Endothelial cell of umbilical vein (primary cell): ENCODE results near the gene ACVRL1. TPM values are rescaled to one million over a fixed set of nuclear protein-coding genes. Genes with fewer than 3 reads are reported as not detected.

Experiments used
- BruUV-seq: library from RNA; stranded (reverse); fragments of 400-500 nt; replicated peaks from 2 replicates; lab custom pipeline; 2021; lab: Mats Ljungman, UMichigan
- CTCF ChIA-PET: fragments of 300-600, 350-600 bp; sonication (Branson Sonifier 250); formaldehyde crosslinking; loops from one replicate; lab custom pipeline; 2021; ENCODE audit warnings: antibody characterized with exemption, inconsistent platforms; lab: Charles Lee
- POLR2A ChIA-PET: fragments of 300-600, 350-600 bp; sonication (Branson Sonifier 250); formaldehyde crosslinking; loops from one replicate; lab custom pipeline; 2021; ENCODE audit warnings: antibody characterized with exemption, inconsistent platforms; lab: Charles Lee
- DNase-seq: peaks from one replicate; pipeline ENCODE4 v3.0.0-alpha.2; 2011; ENCODE audit warnings: low read depth, low spot score
- FAIRE-seq: peaks from 2 replicates; lab custom pipeline; 2011; peaks lifted over from hg19 to GRCh38; lab: Jason Lieb, UNC
- H2AFZ ChIP-seq: 2 replicates; pipeline ENCODE4 v1.6.0; 2012; ENCODE audit warnings: low read depth, low read length, control low read depth, inconsistent platforms
- H3K27ac ChIP-seq: 2 replicates; pipeline ENCODE4 v1.5.1; 2011; ENCODE audit warnings: low read depth, mild to moderate bottlenecking, control low read depth, low read length, moderate library complexity; ENCODE audit not compliant: insufficient read depth
- H3K27me3 ChIP-seq, 2 experiments: 2 replicates each; pipeline versions ENCODE4 v1.6.0 to v1.6.1; 2011; ENCODE audit warnings: low read length in 2 of 2, mixed read lengths in 1 of 2; ENCODE audit not compliant: control insufficient read depth in 2 of 2, insufficient read depth in 2 of 2
- H3K36me3 ChIP-seq, 2 experiments: 2 replicates in 1 of 2; 3 replicates in 1 of 2; pipeline ENCODE4 v1.5.1; 2011; ENCODE audit warnings: low read length in 2 of 2, mild to moderate bottlenecking in 1 of 2, moderate library complexity in 1 of 2; ENCODE audit not compliant: control insufficient read depth in 2 of 2, insufficient read depth in 2 of 2; ENCODE audit errors: extremely low read depth in 1 of 2
- H3K4me1 ChIP-seq: 3 replicates; pipeline ENCODE4 v1.5.1; 2011; ENCODE audit warnings: mild to moderate bottlenecking, low read length; ENCODE audit not compliant: control insufficient read depth, insufficient read depth; ENCODE audit errors: extremely low read depth
- H3K4me2 ChIP-seq: 2 replicates; pipeline ENCODE4 v1.6.1; 2011; ENCODE audit warnings: low read length, control low read depth, mixed read lengths; ENCODE audit not compliant: insufficient read depth
- H3K4me3 ChIP-seq, 3 experiments: fragments of 200-600 bp in 1 of 3; sonication (generic), shearing (Covaris generic) in 1 of 3; replicated peaks in 1 of 3; 2 replicates each; pipeline ENCODE4 v1.5.1; 2011 to 2016; ENCODE audit warnings: control low read depth in 3 of 3, low read length in 3 of 3, mild to moderate bottlenecking in 2 of 3, inconsistent platforms in 1 of 3, low read depth in 1 of 3, moderate library complexity in 1 of 3; ENCODE audit not compliant: insufficient read depth in 1 of 3
- H3K79me2 ChIP-seq: 2 replicates; pipeline ENCODE4 v1.6.0; 2012; ENCODE audit warnings: low read length, inconsistent platforms; ENCODE audit not compliant: control insufficient read depth, insufficient read depth
- H3K9ac ChIP-seq: replicated peaks from 2 replicates; pipeline ENCODE3; 2011; ENCODE audit warnings: low read length, control low read depth; ENCODE audit not compliant: insufficient read depth; ENCODE audit errors: extremely low read depth
- H3K9me1 ChIP-seq: replicated peaks from 3 replicates; pipeline ENCODE4 v1.6.0; 2011; ENCODE audit warnings: mild to moderate bottlenecking, low read length; ENCODE audit not compliant: control insufficient read depth, insufficient read depth; ENCODE audit errors: extremely low read depth
- H3K9me3 ChIP-seq: replicated peaks from 2 replicates; pipeline ENCODE4 v1.5.1; 2012; ENCODE audit warnings: low read length, inconsistent platforms; ENCODE audit not compliant: control insufficient read depth, insufficient read depth
- H4K20me1 ChIP-seq: replicated peaks from 2 replicates; pipeline ENCODE3; 2011; ENCODE audit warnings: mild to moderate bottlenecking, low read length; ENCODE audit not compliant: control insufficient read depth, insufficient read depth; ENCODE audit errors: extremely low read depth
- CTCF ChIP-seq, 2 donors: IDR thresholded peaks; 1 replicate in 1 of 2; 2 replicates in 1 of 2; pipeline ENCODE4 v1.5.1; 2011; ENCODE audit warnings: low read length in 2 of 2, mild to moderate bottlenecking in 2 of 2, moderate library complexity in 2 of 2, control low read depth in 1 of 2, inconsistent platforms in 1 of 2, low read depth in 1 of 2; ENCODE audit not compliant: insufficient read depth in 1 of 2; ENCODE audit errors: extremely low read depth in 1 of 2
- EZH2 ChIP-seq: IDR thresholded peaks from 2 replicates; pipeline ENCODE4 v1.6.1; 2012; ENCODE audit warnings: borderline replicate concordance, low read depth, mild to moderate bottlenecking, moderate library complexity, low read length, inconsistent platforms; ENCODE audit not compliant: severe bottlenecking
- FOS ChIP-seq: IDR thresholded peaks from 2 replicates; pipeline ENCODE4 v1.6.1; 2011; ENCODE audit warnings: mild to moderate bottlenecking, low read length, moderate library complexity, borderline replicate concordance; ENCODE audit not compliant: insufficient read depth
- GATA2 ChIP-seq: IDR thresholded peaks from 2 replicates; pipeline ENCODE4 v1.7.0; 2011; ENCODE audit warnings: low read depth, mild to moderate bottlenecking, moderate library complexity, mixed read lengths, low read length; ENCODE audit not compliant: insufficient read length, insufficient read depth
- JUN ChIP-seq: IDR thresholded peaks from 2 replicates; pipeline ENCODE4 v1.6.1; 2011; ENCODE audit warnings: borderline replicate concordance, low read depth; ENCODE audit not compliant: insufficient read length, insufficient read depth
- MAX ChIP-seq: IDR thresholded peaks from 2 replicates; pipeline ENCODE4 v1.6.1; 2011; ENCODE audit not compliant: insufficient read depth, insufficient read length
- MYC ChIP-seq: IDR thresholded peaks from one replicate; pipeline ENCODE4 v1.6.1; 2011; ENCODE audit warnings: mild to moderate bottlenecking, low read depth, low read length
- POLR2A ChIP-seq: IDR thresholded peaks from 2 replicates; pipeline ENCODE4 v1.6.1; 2012; ENCODE audit warnings: low read depth, mild to moderate bottlenecking, control low read depth, low read length
- POLR2AphosphoS5 ChIP-seq: IDR thresholded peaks from 2 replicates; pipeline ENCODE4 v1.6.1; 2012; ENCODE audit warnings: low read depth, mild to moderate bottlenecking, control low read depth, low read length, moderate library complexity; ENCODE audit not compliant: insufficient read depth
- dilution Hi-C: fragments of 300-500 bp; cut with MboI; formaldehyde crosslinking; loops from one replicate; pipeline ENCODE4 v1.15.0; 2019; ENCODE audit warnings: low sequenced_read_pairs; ENCODE audit not compliant: extremely low pct_ligation_motif_present
- intact Hi-C: fragments of 100-400 bp; cut with micrococcal nuclease; formaldehyde crosslinking; loops from one replicate; pipeline ENCODE4 v1.10.0; 2022
- polyA plus RNA-seq, 4 experiments: library from polyadenylated mRNA; depleted of rRNA in 3 of 4; stranded (reverse) in 3 of 4; unstranded in 1 of 4; fragments of >200 nt; gene quantifications; 2 replicates each; pipeline versions ENCODE4 v1.2.1 to v1.2.3, GENCODE V29; 2011 to 2012; ENCODE audit warnings: missing spikeins in 1 of 4
- total RNA-seq: library from RNA; stranded (reverse); gene quantifications from 2 replicates; pipeline ENCODE4 v1.2.3, GENCODE V29; 2021

ACVRL1 gene
- total and polyA plus RNA-seq, 2 donors (not counting 3 experiments of a cell fraction or from before 2014, with no cell fraction given), result 355 to 404 TPM

- no peak overlapping the region for H3K27ac ChIP-seq
- H3K9ac ChIP-seq, result no peak overlapping the region
- H3K27me3 ChIP-seq, result no peaks in the 10 kb centered on the region
- FAIRE-seq (no peak), DNase-seq (no peak)
- H3K4me3 ChIP-seq, result no peak overlapping the region
- intact Hi-C loops (no loop called here), dilution Hi-C loops (no loop called here)
- no peak overlapping the region for H2AFZ ChIP-seq
- ChIA-PET CTCF (interaction anchor here (0.9 to 11.4 kb wide), 4 partner anchors 9 to 22 kb away, joined by 3 to 286 read pairs (median 81); no protein-coding TSS in a partner anchor), POLR2A (no interaction called here)
- BruUV-seq, result no TSS peak
- peaks cover 49% of the 10 kb centered on the region for H3K4me1 ChIP-seq
- peaks cover 82% of the 10 kb centered on the region for H3K79me2 ChIP-seq
- H3K36me3 ChIP-seq, result peaks cover 34 to 52% of the 10 kb centered on the region in 2 experiments
- H3K4me2 ChIP-seq, result peak overlapping the region; percentile 18
- H3K9me1 ChIP-seq, result no peaks in the 10 kb centered on the region
- H3K9me3 ChIP-seq, result no peaks in the 10 kb centered on the region
- TF ChIP-seq FOS (no peak), JUN (no peak), MYC (no peak)
- no peaks in the 10 kb centered on the region for H4K20me1 ChIP-seq
Observed at GRCh38 chr12:51914034-51914923, 7.0 kb downstream of the ACVRL1 start.

- TF ChIP-seq POLR2AphosphoS5, result no peak
- TF ChIP-seq MAX, result no peak
- no peak for TF ChIP-seq FOS
- TF ChIP-seq MYC, result no peak
- TF ChIP-seq JUN, result no peak
- TF ChIP-seq GATA2, result no peak
- no peak for TF ChIP-seq EZH2
- no peak for TF ChIP-seq CTCF (IDR thresholded peaks at IDR 0.05; ENCODE audit: extremely low read depth in 1 of 2, insufficient read depth in 1 of 2, low read depth in 1 of 2, low read length in 2 of 2)
- no peak for TF ChIP-seq POLR2A
- no peak for FAIRE-seq
- H3K27ac ChIP-seq, result no peak overlapping the region
Observed at GRCh38 chr12:51915003-51915625, 7.8 kb downstream of the ACVRL1 start.

More at GRCh38 chr12:51915003-51915625, 7.8 kb downstream of the ACVRL1 start:
- peaks cover 41% of the 10 kb centered on the region for H3K4me1 ChIP-seq
- intact Hi-C loops, result no loop called here
- no peaks in the 10 kb centered on the region for H4K20me1 ChIP-seq
- no peak for DNase-seq
- H2AFZ ChIP-seq, result no peak overlapping the region
- ChIA-PET CTCF (interaction anchor here (0.9 to 11.4 kb wide), 4 partner anchors 8 to 29 kb away, joined by 3 to 157 read pairs (median 4); no protein-coding TSS in a partner anchor), POLR2A (no interaction called here)
- BruUV-seq, result TSS peak; percentile 1
- H3K27me3 ChIP-seq, result no peaks in the 10 kb centered on the region
- no peak overlapping the region for H3K4me3 ChIP-seq
- H3K9me1 ChIP-seq, result no peaks in the 10 kb centered on the region
- H3K9ac ChIP-seq, result no peak overlapping the region
- dilution Hi-C loops, result no loop called here
- peaks cover 42 to 55% of the 10 kb centered on the region in 2 experiments for H3K36me3 ChIP-seq
- no peaks in the 10 kb centered on the region for H3K9me3 ChIP-seq
- H3K79me2 ChIP-seq, result peaks cover 74% of the 10 kb centered on the region
- H3K4me2 ChIP-seq, result no peak overlapping the region
